SH-SY5Y (cell line): ENCODE measurements around the gene GLIPR1L1.

Source experiments
- GATA2 ChIP-seq: IDR thresholded peaks from 2 replicates; pipeline ENCODE4 v1.6.1; 2011; ENCODE audit warnings: mild to moderate bottlenecking, low read depth, low read length
- GATA3 ChIP-seq: IDR thresholded peaks from 2 replicates; pipeline ENCODE4 v1.6.1; 2011; ENCODE audit warnings: low read depth, mild to moderate bottlenecking, low read length, moderate library complexity

GRCh38 chr12:75327642-75328041, 6.8 kb upstream of the GLIPR1L1 start:
- TF ChIP-seq GATA3 = no peak
- no peak for TF ChIP-seq GATA2
